SH-SY5Y (cell line): ENCODE measurements around the gene NELFA.

Experiments used
- GATA2 ChIP-seq: IDR thresholded peaks from 2 replicates; pipeline ENCODE4 v1.6.1; 2011; ENCODE audit warnings: mild to moderate bottlenecking, low read depth, low read length
- GATA3 ChIP-seq: IDR thresholded peaks from 2 replicates; pipeline ENCODE4 v1.6.1; 2011; ENCODE audit warnings: low read depth, mild to moderate bottlenecking, low read length, moderate library complexity

DNA sequence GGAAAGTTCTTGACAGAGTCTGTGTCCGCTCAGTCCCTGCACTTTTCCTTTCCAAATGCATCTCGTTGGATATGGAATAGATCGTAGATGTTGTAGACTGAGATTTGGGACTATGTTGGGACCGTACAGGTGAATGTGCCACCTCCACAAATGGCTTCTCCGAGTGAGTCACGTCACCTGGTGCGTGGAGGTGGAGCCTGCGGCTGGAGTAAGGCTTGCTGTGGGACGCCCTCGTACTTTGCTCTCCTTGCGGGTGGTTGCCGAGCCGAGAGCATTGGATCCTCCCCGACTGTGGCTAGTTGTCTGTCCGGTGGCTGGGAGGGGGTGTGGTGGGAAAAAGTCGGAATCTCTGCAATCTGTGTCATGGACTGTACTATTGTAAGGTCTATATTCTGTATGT lies 60.5 kb downstream of the NELFA start:
- TF ChIP-seq GATA3 (no peak), GATA2 (no peak)
